ENCODE data around the gene SASS6.
A peak's percentile ranks its signal among the peaks of the same experiment; 100 is the strongest.

The SASS6 gene

GRCh38 chr1:100134872-100135271 is 2.1 kb upstream of the SASS6 start:
- no peak for TF ChIP-seq ISL1 (CRISPR knock-in tag; IDR thresholded peaks at IDR 0.05)
- TF ChIP-seq OSR1 (CRISPR knock-in tag; IDR thresholded peaks at IDR 0.05), result no peak
- TF ChIP-seq ZC3H10 (CRISPR knock-in tag; IDR thresholded peaks at IDR 0.05), result no peak
- TF ChIP-seq, protein P1, sequence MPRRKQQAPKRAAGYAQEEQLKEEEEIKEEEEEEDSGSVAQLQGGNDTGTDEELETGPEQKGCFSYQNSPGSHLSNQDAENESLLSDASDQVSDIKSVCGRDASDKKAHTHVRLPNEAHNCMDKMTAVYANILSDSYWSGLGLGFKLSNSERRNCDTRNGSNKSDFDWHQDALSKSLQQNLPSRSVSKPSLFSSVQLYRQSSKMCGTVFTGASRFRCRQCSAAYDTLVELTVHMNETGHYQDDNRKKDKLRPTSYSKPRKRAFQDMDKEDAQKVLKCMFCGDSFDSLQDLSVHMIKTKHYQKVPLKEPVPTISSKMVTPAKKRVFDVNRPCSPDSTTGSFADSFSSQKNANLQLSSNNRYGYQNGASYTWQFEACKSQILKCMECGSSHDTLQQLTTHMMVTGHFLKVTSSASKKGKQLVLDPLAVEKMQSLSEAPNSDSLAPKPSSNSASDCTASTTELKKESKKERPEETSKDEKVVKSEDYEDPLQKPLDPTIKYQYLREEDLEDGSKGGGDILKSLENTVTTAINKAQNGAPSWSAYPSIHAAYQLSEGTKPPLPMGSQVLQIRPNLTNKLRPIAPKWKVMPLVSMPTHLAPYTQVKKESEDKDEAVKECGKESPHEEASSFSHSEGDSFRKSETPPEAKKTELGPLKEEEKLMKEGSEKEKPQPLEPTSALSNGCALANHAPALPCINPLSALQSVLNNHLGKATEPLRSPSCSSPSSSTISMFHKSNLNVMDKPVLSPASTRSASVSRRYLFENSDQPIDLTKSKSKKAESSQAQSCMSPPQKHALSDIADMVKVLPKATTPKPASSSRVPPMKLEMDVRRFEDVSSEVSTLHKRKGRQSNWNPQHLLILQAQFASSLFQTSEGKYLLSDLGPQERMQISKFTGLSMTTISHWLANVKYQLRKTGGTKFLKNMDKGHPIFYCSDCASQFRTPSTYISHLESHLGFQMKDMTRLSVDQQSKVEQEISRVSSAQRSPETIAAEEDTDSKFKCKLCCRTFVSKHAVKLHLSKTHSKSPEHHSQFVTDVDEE (CRISPR knock-in tag; IDR thresholded peaks at IDR 0.05), result no peak
- TF ChIP-seq, protein P2, sequence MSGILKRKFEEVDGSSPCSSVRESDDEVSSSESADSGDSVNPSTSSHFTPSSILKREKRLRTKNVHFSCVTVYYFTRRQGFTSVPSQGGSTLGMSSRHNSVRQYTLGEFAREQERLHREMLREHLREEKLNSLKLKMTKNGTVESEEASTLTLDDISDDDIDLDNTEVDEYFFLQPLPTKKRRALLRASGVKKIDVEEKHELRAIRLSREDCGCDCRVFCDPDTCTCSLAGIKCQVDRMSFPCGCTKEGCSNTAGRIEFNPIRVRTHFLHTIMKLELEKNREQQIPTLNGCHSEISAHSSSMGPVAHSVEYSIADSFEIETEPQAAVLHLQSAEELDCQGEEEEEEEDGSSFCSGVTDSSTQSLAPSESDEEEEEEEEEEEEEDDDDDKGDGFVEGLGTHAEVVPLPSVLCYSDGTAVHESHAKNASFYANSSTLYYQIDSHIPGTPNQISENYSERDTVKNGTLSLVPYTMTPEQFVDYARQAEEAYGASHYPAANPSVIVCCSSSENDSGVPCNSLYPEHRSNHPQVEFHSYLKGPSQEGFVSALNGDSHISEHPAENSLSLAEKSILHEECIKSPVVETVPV (CRISPR knock-in tag; IDR thresholded peaks at IDR 0.05), result no peak
- TF ChIP-seq ZNF8 (CRISPR knock-in tag; IDR thresholded peaks at IDR 0.05), result no peak
- no peak for TF ChIP-seq SNAI2 (CRISPR knock-in tag; IDR thresholded peaks at IDR 0.05)
- no peak for TF ChIP-seq ZFP3 (CRISPR knock-in tag; IDR thresholded peaks at IDR 0.05)
- ATAC-seq, result no peak

GRCh38 chr1:100131623-100132022 is 1.1 kb downstream of the SASS6 start:
- ATAC-seq, result no peak
- TF ChIP-seq ARNTL (CRISPR knock-in tag; IDR thresholded peaks at IDR 0.05; ENCODE audit: borderline replicate concordance, low read depth) (no peak), ZNF70 (CRISPR knock-in tag; IDR thresholded peaks at IDR 0.05) (no peak)

- no peak for ATAC-seq
- TF ChIP-seq GLIS3 (CRISPR knock-in tag; IDR thresholded peaks at IDR 0.05), result no peak
- no peak for TF ChIP-seq TCF4 (CRISPR knock-in tag; IDR thresholded peaks at IDR 0.05; ENCODE audit: borderline replicate concordance)
- TF ChIP-seq, protein P3, sequence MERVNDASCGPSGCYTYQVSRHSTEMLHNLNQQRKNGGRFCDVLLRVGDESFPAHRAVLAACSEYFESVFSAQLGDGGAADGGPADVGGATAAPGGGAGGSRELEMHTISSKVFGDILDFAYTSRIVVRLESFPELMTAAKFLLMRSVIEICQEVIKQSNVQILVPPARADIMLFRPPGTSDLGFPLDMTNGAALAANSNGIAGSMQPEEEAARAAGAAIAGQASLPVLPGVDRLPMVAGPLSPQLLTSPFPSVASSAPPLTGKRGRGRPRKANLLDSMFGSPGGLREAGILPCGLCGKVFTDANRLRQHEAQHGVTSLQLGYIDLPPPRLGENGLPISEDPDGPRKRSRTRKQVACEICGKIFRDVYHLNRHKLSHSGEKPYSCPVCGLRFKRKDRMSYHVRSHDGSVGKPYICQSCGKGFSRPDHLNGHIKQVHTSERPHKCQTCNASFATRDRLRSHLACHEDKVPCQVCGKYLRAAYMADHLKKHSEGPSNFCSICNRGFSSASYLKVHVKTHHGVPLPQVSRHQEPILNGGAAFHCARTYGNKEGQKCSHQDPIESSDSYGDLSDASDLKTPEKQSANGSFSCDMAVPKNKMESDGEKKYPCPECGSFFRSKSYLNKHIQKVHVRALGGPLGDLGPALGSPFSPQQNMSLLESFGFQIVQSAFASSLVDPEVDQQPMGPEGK (CRISPR knock-in tag; IDR thresholded peaks at IDR 0.05; ENCODE audit: borderline replicate concordance), result no peak
- no peak for TF ChIP-seq ZNF70 (CRISPR knock-in tag; IDR thresholded peaks at IDR 0.05)
- TF ChIP-seq ISL1 (CRISPR knock-in tag; IDR thresholded peaks at IDR 0.05), result no peak
Measured at GRCh38 chr1:100130552-100131077, 2.1 kb downstream of the SASS6 start.

DNA sequence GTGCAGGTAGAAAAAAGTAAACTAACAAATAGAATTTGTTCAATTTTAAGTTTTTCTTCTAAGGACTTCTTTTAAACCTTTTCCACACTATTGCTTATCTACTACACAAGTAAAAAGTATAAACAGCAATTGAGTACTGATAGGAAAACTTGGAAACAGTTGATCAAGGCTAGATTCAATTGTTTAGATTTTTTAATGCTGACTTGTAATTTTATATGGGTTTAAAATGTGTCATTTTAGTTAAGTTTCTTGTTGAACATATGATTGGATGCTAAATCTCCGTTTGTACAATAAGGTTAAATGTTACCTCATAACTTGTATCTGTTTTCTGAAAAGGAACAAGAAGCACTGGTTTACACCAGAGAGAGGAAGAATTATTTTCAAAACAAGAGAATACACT is 5.5 kb downstream of the SASS6 start:
- no peak for ATAC-seq
- TF ChIP-seq ZNF8 (CRISPR knock-in tag; IDR thresholded peaks at IDR 0.05) (no peak), TOX (CRISPR knock-in tag; IDR thresholded peaks at IDR 0.05; ENCODE audit: borderline replicate concordance) (no peak), ISL1 (CRISPR knock-in tag; IDR thresholded peaks at IDR 0.05) (no peak), ZNF70 (CRISPR knock-in tag; IDR thresholded peaks at IDR 0.05) (no peak), CSDC2 (CRISPR knock-in tag; IDR thresholded peaks at IDR 0.05) (no peak), RARB (CRISPR knock-in tag; IDR thresholded peaks at IDR 0.05) (no peak)
- TF ChIP-seq, protein P4, sequence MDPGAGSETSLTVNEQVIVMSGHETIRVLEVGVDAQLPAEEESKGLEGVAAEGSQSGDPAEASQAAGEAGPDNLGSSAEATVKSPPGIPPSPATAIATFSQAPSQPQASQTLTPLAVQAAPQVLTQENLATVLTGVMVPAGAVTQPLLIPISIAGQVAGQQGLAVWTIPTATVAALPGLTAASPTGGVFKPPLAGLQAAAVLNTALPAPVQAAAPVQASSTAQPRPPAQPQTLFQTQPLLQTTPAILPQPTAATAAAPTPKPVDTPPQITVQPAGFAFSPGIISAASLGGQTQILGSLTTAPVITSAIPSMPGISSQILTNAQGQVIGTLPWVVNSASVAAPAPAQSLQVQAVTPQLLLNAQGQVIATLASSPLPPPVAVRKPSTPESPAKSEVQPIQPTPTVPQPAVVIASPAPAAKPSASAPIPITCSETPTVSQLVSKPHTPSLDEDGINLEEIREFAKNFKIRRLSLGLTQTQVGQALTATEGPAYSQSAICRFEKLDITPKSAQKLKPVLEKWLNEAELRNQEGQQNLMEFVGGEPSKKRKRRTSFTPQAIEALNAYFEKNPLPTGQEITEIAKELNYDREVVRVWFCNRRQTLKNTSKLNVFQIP (CRISPR knock-in tag; IDR thresholded peaks at IDR 0.05; ENCODE audit: borderline replicate concordance, low read depth), result no peak

DNA sequence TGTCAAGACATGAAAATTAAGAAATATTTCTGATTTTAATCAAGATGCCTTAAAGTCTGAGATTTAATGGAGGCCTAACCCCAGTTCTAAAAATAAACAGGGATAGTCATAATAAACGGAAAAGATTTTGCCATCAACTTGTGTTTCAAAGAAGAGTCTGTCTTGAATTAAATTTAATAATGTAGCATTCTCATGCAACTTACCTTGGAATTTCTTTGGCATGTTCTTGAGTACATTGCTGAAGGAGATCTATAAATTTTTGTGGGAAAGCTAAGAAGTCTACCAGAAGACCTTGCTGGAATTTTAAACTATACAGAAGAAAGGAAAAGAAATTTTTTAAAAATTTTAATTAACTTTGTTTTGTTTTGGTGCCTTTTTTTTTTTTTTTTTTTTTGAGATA is 10.6 kb downstream of the SASS6 start:
- TF ChIP-seq OSR1 (CRISPR knock-in tag; IDR thresholded peaks at IDR 0.05) (no peak), ZFP3 (CRISPR knock-in tag; IDR thresholded peaks at IDR 0.05) (no peak), ISL1 (CRISPR knock-in tag; IDR thresholded peaks at IDR 0.05) (peak; percentile 22; the same call in 1 of the 2 replicates)
- ATAC-seq, result peak; percentile 61

- TF ChIP-seq PPARA (CRISPR knock-in tag; IDR thresholded peaks at IDR 0.05; ENCODE audit: borderline replicate concordance), result no peak
- no peak for TF ChIP-seq GLIS3 (CRISPR knock-in tag; IDR thresholded peaks at IDR 0.05)
- no peak for TF ChIP-seq ZFP3 (CRISPR knock-in tag; IDR thresholded peaks at IDR 0.05)
- TF ChIP-seq TOX (CRISPR knock-in tag; IDR thresholded peaks at IDR 0.05; ENCODE audit: borderline replicate concordance), result no peak
- no peak for TF ChIP-seq ZC3H10 (CRISPR knock-in tag; IDR thresholded peaks at IDR 0.05)
- TF ChIP-seq ISL1 (CRISPR knock-in tag; IDR thresholded peaks at IDR 0.05), result no peak
- no peak for TF ChIP-seq ZNF565 (CRISPR knock-in tag; conservative IDR thresholded peaks at IDR 0.05; ENCODE audit: low read depth)
- no peak for TF ChIP-seq ARNTL (CRISPR knock-in tag; IDR thresholded peaks at IDR 0.05; ENCODE audit: borderline replicate concordance, low read depth)
- TF ChIP-seq OSR1 (CRISPR knock-in tag; IDR thresholded peaks at IDR 0.05), result no peak
- TF ChIP-seq ESRRG (CRISPR knock-in tag; IDR thresholded peaks at IDR 0.05), result no peak
- TF ChIP-seq ZFP30 (CRISPR knock-in tag; IDR thresholded peaks at IDR 0.05), result no peak
- ATAC-seq, result no peak
Measured at GRCh38 chr1:100115524-100115923, 17.2 kb downstream of the SASS6 start.
